ENCODE data around the gene LEFTY1. TPM values are rescaled to one million over a fixed set of nuclear protein-coding genes. Genes with fewer than 3 reads are reported as not detected.
"Not testable (repeated sequence)": the region's sequence is repeated elsewhere in the genome, so short reads cannot be mapped to it uniquely, and the experiment has no call there.

The LEFTY1 gene
- total RNA-seq, 1 donor from 2014 or later = not detected

DNA sequence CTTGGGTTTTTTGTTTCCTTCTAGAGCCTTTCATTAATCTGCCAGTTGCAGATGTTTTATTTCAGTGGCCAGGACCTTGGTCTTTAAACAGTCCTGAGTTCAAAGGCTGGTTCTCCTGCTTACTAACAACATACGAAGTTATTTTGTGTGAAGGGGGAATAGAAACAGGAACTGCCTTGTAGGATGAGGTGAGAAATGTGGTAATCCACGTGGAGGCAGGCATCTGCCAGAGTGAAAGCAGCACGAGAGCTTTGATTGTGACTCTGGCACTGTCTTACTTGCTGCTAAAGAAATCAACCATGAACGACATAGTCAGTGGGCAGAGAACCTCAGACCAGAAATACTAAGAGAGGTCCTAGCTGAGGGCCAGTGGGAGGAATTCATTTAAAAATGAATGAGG is 37.1 kb downstream of the LEFTY1 start:
- DNase-seq (ENCODE audit: extremely low read depth, low read depth, low spot score) = no peak

DNA sequence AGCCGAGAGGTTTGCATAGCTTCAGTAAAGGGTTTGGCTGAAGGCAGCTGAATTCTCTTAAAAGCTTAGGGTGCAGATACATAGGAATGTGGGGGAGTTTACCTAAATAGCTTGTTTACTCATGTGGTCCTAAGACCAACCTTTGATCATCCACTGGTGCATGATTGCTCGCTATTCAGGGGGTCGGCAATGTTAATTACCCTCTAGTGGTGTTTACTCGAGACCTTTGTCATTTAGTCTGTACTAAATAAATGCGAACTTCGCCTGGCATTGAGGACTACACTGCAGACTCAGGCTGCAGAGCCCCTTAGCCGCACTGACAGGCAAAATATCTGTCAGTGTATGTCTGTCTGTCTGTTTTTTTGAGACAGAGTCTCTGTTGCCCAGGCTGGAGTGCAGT is 38.6 kb downstream of the LEFTY1 start:
- no peak for DNase-seq (ENCODE audit: extremely low read depth, low read depth, low spot score)

DNA sequence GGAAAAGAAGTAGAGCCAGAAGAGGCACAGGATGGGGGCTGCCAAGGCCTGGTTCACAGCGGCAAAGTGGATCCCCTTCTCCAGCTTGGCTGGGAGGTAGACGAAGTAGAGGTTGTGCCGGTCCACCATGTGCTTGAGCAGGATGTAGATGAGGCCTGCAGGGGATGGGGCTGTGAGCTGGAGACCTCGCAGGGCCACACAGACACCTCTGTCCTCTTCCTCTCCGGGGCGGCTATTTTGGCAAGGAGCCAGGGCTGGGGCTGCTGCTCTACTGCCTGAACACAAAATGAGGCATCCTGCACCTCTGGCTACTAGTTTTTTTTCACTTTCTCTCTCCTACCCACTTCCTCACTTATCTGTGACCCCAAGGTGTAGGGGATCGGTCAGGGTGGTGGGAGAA is 39.0 kb downstream of the LEFTY1 start:
- no peak for DNase-seq (ENCODE audit: extremely low read depth, low read depth, low spot score)

DNA sequence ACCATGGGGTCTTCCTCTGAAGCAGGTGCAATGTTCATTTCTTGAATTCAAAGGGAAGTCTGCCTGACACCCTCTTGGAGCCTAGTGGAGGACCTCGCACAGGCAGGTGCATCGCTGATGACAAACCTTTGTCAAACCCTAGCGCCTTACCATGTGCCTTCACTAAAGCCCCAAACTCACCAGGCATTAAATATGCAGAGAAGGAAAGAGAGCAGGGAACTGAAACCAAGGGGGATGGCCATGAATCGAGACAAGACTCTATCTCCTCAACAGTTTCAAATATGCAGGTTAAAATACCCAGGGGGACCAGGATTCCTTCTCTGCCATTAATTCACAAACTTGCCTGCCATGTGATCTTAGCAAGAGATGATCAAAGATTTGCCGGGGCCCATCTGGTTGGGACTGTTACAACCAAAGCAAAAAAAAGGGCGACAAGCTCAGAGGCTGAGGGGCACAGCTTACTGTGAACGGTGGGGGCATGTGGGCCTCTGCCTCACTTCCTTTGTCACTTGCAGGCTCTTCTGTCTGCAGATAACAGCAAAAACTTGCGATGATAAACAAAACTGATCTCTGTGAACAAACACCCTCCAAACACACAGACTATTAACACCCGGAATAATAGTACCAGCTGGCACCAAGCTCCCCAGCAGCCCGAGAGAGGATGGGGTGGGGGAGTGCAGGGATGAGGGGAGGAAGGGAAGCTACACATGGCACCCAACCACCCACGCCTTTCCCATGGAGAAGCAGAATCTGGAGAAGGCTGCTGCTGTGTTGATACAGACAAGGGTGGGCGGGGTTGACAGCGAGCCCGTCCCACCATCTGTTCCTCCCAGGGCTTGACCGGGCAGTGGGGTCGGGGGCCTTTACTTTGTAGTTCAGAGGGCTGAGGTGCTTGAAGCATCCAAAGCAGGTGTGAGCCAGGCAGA is 40.7 kb downstream of the LEFTY1 start:
- DNase-seq (ENCODE audit: extremely low read depth, low read depth, low spot score) = no peak

DNA sequence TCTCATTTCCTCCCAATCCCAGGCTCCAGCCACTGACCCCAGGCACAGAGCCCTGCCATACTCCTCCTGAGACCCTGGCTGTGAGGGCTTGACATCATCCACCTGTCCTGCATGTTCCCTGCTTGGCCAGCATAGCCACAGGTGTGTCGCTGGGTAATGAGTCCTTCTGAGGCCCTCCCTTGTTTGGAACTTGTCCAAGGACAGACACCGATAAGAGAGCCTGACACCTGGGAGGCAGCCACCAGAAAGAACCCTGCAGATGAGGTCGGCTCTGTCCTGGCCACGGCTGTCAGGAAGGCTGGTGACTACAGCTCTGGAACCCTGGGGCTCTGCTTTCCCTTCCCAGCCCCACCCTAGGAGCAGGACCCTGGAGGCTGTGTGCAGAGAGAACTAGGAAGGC is 41.3 kb downstream of the LEFTY1 start:
- DNase-seq (ENCODE audit: extremely low read depth, low read depth, low spot score) = no peak

DNA sequence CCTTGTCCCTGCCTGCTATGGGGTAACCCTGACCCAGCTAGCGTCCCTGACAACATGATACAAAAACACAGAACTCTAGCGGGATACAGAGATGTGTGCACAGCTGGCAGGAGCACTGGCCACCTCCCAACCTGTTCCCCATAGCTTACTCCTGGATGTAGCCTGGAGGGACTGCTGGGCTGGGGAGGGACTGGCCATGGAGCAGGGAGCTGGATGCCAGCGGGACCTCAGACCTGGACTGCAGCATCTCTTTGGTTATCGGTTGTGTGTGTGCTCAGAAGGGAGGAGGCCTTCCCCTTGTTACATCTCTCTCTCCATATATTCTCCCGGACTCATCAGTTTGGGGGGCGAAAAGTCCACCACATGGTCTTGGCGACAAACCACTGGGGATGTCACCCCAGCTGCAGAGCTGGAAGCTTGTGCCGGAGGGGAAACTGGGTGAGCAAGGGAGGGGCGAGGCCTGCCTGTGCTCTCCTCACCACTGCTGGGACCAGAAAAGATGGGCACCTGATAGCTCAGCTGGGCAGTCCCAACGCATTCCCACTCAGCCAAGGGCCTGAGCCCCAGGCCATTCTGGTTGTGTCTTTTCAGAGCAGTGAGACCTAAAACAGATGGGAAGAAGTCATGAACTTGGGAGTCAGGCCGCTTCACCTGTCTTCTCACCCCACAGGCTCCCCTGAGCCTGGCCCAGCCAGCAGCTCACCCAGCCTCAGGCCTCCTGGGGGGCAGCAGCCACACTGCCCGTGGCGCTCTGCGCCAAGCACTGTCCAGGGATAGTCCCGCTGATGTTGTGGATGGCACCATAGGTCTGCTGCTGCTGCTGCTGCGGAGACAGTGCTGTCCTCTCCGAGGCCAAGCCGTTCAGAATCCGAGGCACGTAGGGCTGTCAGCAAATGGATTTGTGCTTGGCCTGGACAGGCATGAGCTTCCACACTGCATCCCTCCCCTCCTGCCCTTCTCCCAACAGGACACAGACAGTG is 42.3 kb downstream of the LEFTY1 start:
- DNase-seq (ENCODE audit: extremely low read depth, low read depth, low spot score) = no peak

DNA sequence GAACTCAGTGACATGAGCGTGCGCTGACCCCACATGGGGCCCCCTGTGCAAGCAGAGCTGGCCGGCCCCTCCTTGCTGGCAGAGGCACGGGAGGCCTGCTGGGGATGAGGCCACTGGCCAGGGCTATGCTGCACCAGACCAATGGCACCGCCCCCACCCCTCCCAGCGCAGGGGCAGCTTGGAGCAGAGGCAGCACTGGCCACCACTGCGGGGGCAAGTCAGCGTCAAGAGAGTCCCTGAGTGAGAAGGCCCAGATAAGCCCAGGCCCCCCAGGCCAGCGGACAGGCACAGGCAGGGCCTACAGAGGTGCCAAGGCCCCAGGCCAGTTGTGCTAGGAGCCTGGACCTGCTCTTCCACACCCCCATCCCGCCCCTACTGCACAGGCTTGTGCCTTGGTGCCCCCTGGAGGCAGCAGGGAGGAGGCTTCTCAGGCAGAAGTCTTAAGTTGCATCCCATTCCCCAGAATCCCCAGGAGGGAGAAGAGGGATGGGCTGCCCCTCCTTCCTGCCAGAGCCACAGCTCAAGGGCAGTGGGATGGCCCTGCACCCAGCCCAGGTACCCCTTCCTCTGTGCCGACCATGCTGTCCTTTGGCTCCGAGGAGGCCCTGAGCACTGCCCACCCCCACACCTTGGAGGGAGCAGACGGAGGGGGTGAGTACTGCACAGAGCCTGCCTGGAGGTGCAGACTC is 43.2 kb downstream of the LEFTY1 start:
- DNase-seq (ENCODE audit: extremely low read depth, low read depth, low spot score) = no peak

DNA sequence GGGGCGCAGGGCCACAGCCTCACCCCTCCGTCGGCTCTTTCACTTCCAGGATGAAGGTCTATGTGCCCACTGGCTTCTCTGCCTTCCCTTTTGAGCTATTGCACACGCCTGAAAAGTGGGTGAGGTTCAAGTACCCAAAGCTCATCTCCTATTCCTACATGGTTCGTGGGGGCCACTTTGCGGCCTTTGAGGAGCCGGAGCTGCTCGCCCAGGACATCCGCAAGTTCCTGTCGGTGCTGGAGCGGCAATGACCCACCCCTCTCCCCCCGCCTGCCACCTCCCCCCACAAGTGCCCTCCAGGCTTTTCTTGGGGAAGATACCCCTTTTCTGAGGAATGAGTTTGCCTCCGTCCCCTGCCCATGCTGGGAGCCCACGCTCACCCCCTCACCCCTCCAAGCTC is 43.8 kb downstream of the LEFTY1 start:
- no peak for DNase-seq (ENCODE audit: extremely low read depth, low read depth, low spot score)

DNA sequence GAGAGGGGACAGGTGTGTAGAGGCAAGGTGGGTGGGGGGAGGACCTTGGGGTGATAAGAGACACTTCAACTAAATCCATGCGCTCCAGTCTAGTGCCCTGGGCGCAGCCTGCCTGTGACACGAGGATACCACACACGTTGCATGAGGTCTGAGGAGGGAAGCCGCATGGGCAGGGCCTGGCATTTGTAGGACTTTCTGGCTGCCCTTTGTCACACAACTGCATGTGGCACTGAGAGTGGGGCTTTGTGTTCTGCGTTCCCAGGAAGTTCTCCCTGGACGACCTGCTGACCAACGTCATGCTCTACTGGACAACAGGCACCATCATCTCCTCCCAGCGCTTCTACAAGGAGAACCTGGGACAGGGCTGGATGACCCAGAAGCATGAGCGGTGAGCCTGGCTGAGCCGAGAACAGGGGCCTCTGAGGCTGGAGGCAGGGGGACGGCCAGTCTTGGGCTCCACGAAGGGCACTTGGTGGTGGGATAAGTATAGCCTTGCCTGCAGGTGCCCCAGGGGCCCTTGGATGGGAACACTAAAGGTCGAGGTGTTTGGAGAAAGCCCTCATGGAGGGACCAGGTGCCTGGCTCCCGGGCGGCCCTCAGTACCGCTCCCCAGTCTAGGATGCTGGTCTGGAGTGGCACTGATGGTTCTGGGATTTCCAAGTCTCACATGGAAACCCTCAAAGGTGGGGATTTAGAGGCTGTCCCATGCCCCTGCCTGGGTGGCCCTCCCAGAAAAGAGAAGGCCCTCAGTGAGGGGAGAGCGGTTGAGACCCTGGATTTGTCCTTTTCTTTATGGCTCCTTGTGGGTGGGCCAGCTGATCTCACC is 44.5 kb downstream of the LEFTY1 start:
- no peak for DNase-seq (ENCODE audit: extremely low read depth, low read depth, low spot score)

DNA sequence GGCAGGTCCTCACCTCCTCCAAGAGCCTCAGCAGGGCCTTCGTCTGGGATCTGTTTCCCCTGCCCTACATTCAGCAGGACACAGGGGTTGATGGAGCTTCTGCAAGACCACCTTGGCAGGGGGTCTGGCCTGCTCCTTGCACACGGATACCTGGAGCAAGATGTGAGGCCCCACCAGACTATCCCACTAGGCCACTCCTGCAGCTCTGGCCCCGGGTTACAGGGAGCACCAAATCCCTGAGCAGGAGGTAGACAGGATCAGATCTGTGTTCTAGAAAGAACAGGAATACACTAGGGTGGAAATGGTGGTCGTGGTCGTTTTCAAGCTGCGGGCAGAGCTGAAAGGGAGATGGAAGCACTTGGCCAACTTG is 45.5 kb downstream of the LEFTY1 start:
- DNase-seq (ENCODE audit: extremely low read depth, low read depth, low spot score) = no peak

DNA sequence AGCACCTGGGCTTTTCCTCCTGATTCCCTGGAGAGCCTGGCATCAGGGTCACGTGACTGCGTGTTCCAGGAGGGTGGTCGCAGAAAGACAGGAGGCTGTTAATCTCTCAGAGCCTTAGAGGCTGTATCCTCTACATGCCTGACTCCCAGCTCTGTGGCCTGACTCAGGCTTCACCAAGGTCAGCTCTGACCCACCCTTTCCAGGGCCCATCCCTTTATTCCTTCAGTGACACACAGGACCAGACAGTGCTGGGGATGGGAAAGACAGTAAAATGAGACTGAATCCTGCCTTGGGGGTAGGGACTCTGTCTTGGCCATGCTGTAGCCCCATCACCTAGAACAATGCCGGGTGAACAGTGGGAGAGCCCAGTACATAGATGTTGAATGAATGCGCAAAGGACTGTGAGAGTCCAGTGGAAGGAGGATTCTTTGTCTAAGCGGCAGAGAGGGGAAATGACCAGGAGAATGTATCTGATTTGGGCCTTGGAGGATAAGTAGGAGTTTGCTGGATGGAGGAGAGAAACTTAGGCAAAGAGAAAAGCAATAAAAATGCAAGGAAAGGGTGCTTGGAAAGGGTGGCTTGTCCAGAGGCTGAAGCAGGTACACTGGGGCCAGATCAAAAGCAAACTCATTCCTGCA is 46.0 kb downstream of the LEFTY1 start:
- DNase-seq (ENCODE audit: extremely low read depth, low read depth, low spot score) = no peak

DNA sequence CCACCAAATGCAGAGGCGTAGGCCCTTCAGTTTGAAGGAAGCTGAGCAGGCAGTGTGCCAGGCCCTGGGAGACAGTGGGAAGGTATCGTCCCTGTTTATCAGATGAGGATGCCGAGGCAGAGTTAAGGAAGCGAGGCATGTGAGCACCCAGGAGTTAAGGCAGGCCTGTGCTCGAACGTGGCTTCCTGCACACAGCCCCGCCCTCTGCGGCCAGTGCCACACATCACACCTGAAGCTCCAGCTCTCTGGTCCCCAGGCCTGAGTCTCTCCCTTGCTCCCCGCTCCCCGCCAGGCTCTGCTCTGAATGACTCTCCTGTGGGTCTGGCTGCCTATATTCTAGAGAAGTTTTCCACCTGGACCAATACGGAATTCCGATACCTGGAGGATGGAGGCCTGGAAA is 46.9 kb downstream of the LEFTY1 start:
- DNase-seq (ENCODE audit: extremely low read depth, low read depth, low spot score) = no peak

DNA sequence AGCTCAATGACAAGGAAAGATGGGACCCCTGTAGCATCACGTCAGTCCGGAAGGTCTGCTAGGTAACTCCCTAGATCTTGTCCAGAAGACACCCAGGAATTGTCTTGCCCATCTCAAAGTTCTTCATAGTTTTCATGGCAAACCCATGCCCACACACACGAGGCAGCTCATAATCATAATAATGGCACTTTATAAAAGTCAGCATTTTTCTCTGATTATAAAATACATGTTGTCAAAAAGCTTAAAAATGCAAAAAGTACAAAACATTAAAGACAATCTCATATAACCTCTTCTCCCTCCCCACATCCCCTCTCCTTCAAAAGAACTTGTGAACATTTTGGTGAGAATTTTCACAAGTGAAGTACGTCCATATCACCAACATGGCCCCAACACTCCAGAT is 48.2 kb downstream of the LEFTY1 start:
- no peak for DNase-seq (ENCODE audit: extremely low read depth, low read depth, low spot score)

DNA sequence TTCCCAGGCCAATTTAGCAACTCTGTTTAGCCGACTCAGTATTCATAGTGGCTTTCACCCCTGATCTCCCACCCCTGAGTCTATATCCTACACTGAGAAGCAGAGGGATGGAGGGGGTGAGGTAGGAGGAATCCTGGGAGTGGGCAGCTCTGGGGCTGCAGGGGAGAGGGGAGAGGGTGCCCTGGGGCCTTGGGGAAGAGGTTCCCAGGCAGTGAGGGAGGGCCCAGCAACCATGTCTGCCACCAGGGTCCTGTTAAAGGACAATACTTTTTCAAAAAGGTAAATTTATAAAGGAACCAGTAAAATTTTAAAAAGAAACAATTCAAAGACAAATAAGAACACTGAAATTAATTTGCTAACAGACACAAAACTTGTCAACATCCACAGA is 48.7 kb downstream of the LEFTY1 start:
- no peak for DNase-seq (ENCODE audit: extremely low read depth, low read depth, low spot score)

DNA sequence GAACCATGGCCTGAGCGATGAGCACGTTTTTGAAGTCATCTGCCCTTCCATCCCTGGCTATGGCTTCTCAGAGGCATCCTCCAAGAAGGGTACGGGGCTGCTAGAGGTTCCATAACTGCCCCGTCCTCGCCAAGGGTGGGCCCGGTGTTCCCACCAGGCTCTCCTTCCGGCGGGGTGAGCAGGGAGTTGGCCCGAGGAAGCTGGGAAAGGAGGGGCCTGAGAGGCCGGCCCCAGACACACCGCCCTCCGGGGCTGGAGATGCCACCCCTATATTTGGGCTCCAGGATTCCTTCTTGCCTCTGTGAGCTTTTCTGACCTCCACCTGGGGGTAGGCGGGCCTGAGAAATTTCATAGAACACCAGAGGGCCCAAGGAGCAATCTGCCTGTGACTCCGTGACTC is 50.2 kb downstream of the LEFTY1 start:
- no peak for DNase-seq (ENCODE audit: extremely low read depth, low read depth, low spot score)

DNA sequence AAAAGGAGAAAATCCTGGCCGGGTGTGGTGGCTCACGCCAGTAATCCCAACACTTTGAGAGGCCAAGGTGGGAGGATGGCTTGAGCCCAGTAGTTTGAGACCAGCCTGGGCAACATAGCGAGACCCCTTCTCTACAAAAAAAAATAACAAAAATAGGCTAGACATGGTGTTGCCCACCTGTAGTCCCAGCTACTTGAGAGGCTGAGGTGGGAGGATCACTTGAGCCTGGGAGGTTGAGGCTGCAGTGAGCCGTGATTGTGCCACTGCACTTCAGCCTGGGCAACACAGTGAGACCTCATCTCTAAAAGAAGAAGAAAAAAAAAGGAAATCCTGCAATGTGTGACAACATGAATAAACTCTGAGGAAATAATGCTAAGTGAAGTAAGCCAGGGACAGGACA is 52.6 kb downstream of the LEFTY1 start:
- not testable (repeated sequence) for DNase-seq (ENCODE audit: extremely low read depth, low read depth, low spot score)
